IMR-90 (cell line): ENCODE data around the gene GABBR2. TPM values are rescaled to one million over a fixed set of nuclear protein-coding genes. Genes with fewer than 3 reads are reported as not detected.

Experiments used
- ATAC-seq: fragments of 200-7000 bp; cut with Tn5 transposase; 2 replicates; pipeline ENCODE4 v1.9.1; 2020; ENCODE audit warnings: low read depth, mild to moderate bottlenecking, moderate library complexity
- BruUV-seq: library from RNA; stranded (reverse); fragments of 400-500 nt; replicated peaks from 2 replicates; lab custom pipeline; 2021; lab: Mats Ljungman, UMichigan
- CTCF ChIA-PET: fragments of 300-600 bp; formaldehyde crosslinking; extraction: SDS; loops from one replicate; lab custom pipeline; 2021; ENCODE audit warnings: antibody characterized with exemption; lab: Yijun Ruan, JAX
- POLR2A ChIA-PET: fragments of 300-600 bp; sonication (Branson Sonifier 250); formaldehyde crosslinking; loops from one replicate; lab custom pipeline; 2022; ENCODE audit warnings: antibody characterized with exemption; ENCODE audit not compliant: unreplicated experiment; lab: Charles Lee
- DNase-seq: peaks from one replicate; pipeline ENCODE4 v3.0.0; 2013
- H2AFZ ChIP-seq: replicated peaks from 2 replicates; pipeline ENCODE3; 2013; ENCODE audit warnings: low read length, mild to moderate bottlenecking; ENCODE audit not compliant: poor library complexity
- H2AK5ac ChIP-seq: 2 replicates; pipeline ENCODE4 v1.6.1; 2013; ENCODE audit warnings: low read depth, low read length, inconsistent platforms
- H2AK9ac ChIP-seq: replicated peaks from 2 replicates; pipeline ENCODE3; 2013; ENCODE audit warnings: mild to moderate bottlenecking, low read depth, low read length, moderate library complexity; ENCODE audit not compliant: poor library complexity
- H2BK120ac ChIP-seq: 2 replicates; pipeline ENCODE4 v1.6.1; 2013; ENCODE audit warnings: low read depth, low read length, inconsistent platforms
- H2BK15ac ChIP-seq: 3 replicates; pipeline ENCODE4 v1.6.1; 2013; ENCODE audit warnings: low read depth, low read length, inconsistent platforms
- H2BK20ac ChIP-seq: 2 replicates; pipeline ENCODE4 v1.6.1; 2013; ENCODE audit warnings: low read depth, mild to moderate bottlenecking, inconsistent platforms, low read length, moderate library complexity
- H2BK5ac ChIP-seq: 2 replicates; pipeline ENCODE4 v1.6.1; 2013; ENCODE audit warnings: mild to moderate bottlenecking, low read depth, low read length, inconsistent platforms; ENCODE audit not compliant: poor library complexity, severe bottlenecking
- H3K14ac ChIP-seq: replicated peaks from 2 replicates; pipeline ENCODE4 v1.6.1; 2013; ENCODE audit warnings: low read depth, low read length, inconsistent platforms
- H3K18ac ChIP-seq: 2 replicates; pipeline ENCODE4 v1.6.1; 2013; ENCODE audit warnings: low read depth, low read length, control low read depth
- H3K23ac ChIP-seq: 2 replicates; pipeline ENCODE4 v1.6.1; 2013; ENCODE audit warnings: low read depth, low read length, inconsistent platforms
- H3K27ac ChIP-seq: 2 replicates; pipeline ENCODE4 v1.5.1; 2013; ENCODE audit warnings: mild to moderate bottlenecking, control low read depth, low read length; ENCODE audit not compliant: insufficient read depth
- H3K27me3 ChIP-seq: 2 replicates; pipeline ENCODE4 v1.6.1; 2013; ENCODE audit warnings: low read length; ENCODE audit not compliant: control insufficient read depth, insufficient read depth
- H3K36me3 ChIP-seq: 2 replicates; pipeline ENCODE4 v1.6.1; 2013; ENCODE audit warnings: low read length, mixed read lengths; ENCODE audit not compliant: control insufficient read depth, insufficient read depth
- H3K4ac ChIP-seq: 2 replicates; pipeline ENCODE4 v1.6.1; 2013; ENCODE audit warnings: low read depth, low read length, inconsistent platforms
- H3K4me1 ChIP-seq: 2 replicates; pipeline ENCODE4 v1.6.1; 2013; ENCODE audit warnings: low read length, mixed read lengths; ENCODE audit not compliant: control insufficient read depth, insufficient read depth
- H3K4me2 ChIP-seq: 2 replicates; pipeline ENCODE4 v1.6.1; 2013; ENCODE audit warnings: low read depth, mild to moderate bottlenecking, control low read depth, low read length, moderate library complexity
- H3K4me3 ChIP-seq: 2 replicates; pipeline ENCODE4 v1.5.1; 2013; ENCODE audit warnings: low read depth, mild to moderate bottlenecking, control low read depth, low read length, moderate library complexity; ENCODE audit not compliant: insufficient read depth
- H3K56ac ChIP-seq: 2 replicates; pipeline ENCODE4 v1.6.1; 2013; ENCODE audit warnings: low read length, inconsistent platforms; ENCODE audit not compliant: insufficient read depth; ENCODE audit errors: extremely low read depth
- H3K79me1 ChIP-seq, 2 experiments: 2 replicates each; pipeline ENCODE4 v1.6.1; 2013; ENCODE audit warnings: low read length in 2 of 2, inconsistent platforms in 1 of 2, low read depth in 1 of 2
- H3K9ac ChIP-seq: 2 replicates; pipeline ENCODE4 v1.6.1; 2013; ENCODE audit warnings: low read depth, low read length, control low read depth
- H3K9me1 ChIP-seq: 2 replicates; pipeline ENCODE4 v1.6.1; 2013; ENCODE audit warnings: low read length, inconsistent platforms; ENCODE audit not compliant: insufficient read depth
- H3K9me3 ChIP-seq: 2 replicates; pipeline ENCODE4 v1.6.1; 2013; ENCODE audit warnings: low read length; ENCODE audit not compliant: control insufficient read depth, insufficient read depth
- H4K20me1 ChIP-seq: 2 replicates; pipeline ENCODE4 v1.6.1; 2013; ENCODE audit warnings: low read length, inconsistent platforms; ENCODE audit not compliant: insufficient read depth
- H4K5ac ChIP-seq: 2 replicates; pipeline ENCODE4 v1.6.1; 2013; ENCODE audit warnings: mild to moderate bottlenecking, low read depth, low read length, control low read depth
- H4K8ac ChIP-seq, 2 experiments: 2 replicates each; pipeline ENCODE4 v1.6.1; 2013; ENCODE audit warnings: low read depth in 2 of 2, low read length in 2 of 2, control low read depth in 1 of 2, inconsistent platforms in 1 of 2
- H4K91ac ChIP-seq: 2 replicates; pipeline ENCODE4 v1.6.1; 2013; ENCODE audit warnings: low read depth, low read length, inconsistent platforms; ENCODE audit not compliant: insufficient read depth
- FOS ChIP-seq: fragments of 150-350 bp; IDR thresholded peaks from 2 replicates; pipeline ENCODE4 v1.6.1; 2016; ENCODE audit warnings: low read depth, low read length
- MAZ ChIP-seq: IDR thresholded peaks from 2 replicates; pipeline ENCODE4 v1.6.1; 2012; ENCODE audit warnings: low read depth, mild to moderate bottlenecking, low read length, improper control_type of control experiment, moderate library complexity, borderline replicate concordance
- RAD21 ChIP-seq: IDR thresholded peaks from 2 replicates; pipeline ENCODE4 v1.6.1; 2012; ENCODE audit warnings: low read length, improper control_type of control experiment
- RCOR1 ChIP-seq: IDR thresholded peaks from 2 replicates; pipeline ENCODE4 v1.6.1; 2012; ENCODE audit warnings: mild to moderate bottlenecking, low read length, improper control_type of control experiment; ENCODE audit not compliant: insufficient replicate concordance
- dilution Hi-C: fragments of 300-500 bp; cut with HindIII; formaldehyde crosslinking; loops from one replicate; pipeline ENCODE4 v1.14.3; 2018; ENCODE audit warnings: low sequenced_read_pairs; ENCODE audit not compliant: unreplicated experiment
- in situ Hi-C: fragments of 300-500 bp; cut with MboI; formaldehyde crosslinking; loops from 3 replicates; pipeline ENCODE4 v1.14.3; 2019; ENCODE audit warnings: low sequenced_read_pairs, inconsistent platforms, mixed read lengths
- intact Hi-C: fragments of 100-400 bp; cut with micrococcal nuclease; formaldehyde crosslinking; loops from 2 replicates; pipeline ENCODE4 v1.10.0; 2022
- polyA plus RNA-seq, 3 experiments: library from polyadenylated mRNA; depleted of rRNA; stranded (reverse); fragments of >200 nt; gene quantifications; 2 replicates each; pipeline ENCODE4 v1.2.3, GENCODE V29; 2012; ENCODE audit warnings: low replicate concordance in 1 of 3
- total RNA-seq: library from RNA; depleted of rRNA; stranded (reverse); fragments of >200 nt; gene quantifications from 2 replicates; pipeline ENCODE4 v1.2.3, GENCODE V29; 2012

The GABBR2 gene
- total and polyA plus RNA-seq, 2 of the 4 experiments (the other 2 are of a cell fraction) = 14.2 to 20.3 TPM

DNA sequence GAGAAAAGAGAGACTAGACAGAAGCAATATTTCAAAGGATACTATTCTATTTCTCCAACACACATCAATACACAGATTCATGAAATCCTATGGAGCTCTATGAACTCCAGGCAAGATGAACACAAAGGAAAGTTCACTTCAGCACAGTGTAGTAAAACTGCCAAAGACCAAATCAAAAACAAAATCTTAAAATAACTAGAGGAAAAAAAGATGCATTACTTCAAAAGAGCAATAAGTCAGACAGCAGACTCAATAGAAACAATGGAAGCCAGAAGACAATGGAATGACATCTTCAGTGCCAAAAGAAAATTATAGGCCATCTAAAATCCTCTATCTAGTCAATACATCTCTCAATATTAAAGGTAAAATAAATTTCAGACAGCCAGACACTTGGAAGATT is 248.0 kb downstream of the GABBR2 start:
- dilution Hi-C loops = no loop called here
- Histone ChIP-seq H3K4me2 (no peak overlapping the region), H3K9me3 (peaks cover 9% of the 10 kb centered on the region), H3K23ac (no peak overlapping the region), H2BK15ac (no peak overlapping the region), H3K4me1 (peaks cover 1% of the 10 kb centered on the region; the same call in 1 of the 2 replicates), H3K9ac (no peak overlapping the region), H3K79me1 (0 out of 4 replicates have a peak, but pooled peaks cover 0 to 3% of the 10 kb centered on the region in 2 experiments), H3K9me1 (no peaks in the 10 kb centered on the region), H3K4me3 (no peak overlapping the region), H4K8ac (no peak overlapping the region), H2BK20ac (no peak overlapping the region), H3K18ac (no peak overlapping the region), H3K27ac (no peak overlapping the region), H2BK5ac (no peak overlapping the region), H3K14ac (no peak overlapping the region), H3K56ac (no peak overlapping the region), H4K5ac (no peak overlapping the region), H2AK5ac (no peak overlapping the region), H2BK120ac (no peak overlapping the region), H2AK9ac (no peak overlapping the region), H3K27me3 (no peaks in the 10 kb centered on the region), H3K4ac (no peak overlapping the region), H3K36me3 (peaks cover 6% of the 10 kb centered on the region; the same call in 1 of the 2 replicates), H2AFZ (no peak overlapping the region), H4K91ac (no peak overlapping the region), H4K20me1 (no peaks in the 10 kb centered on the region)
- no peak for DNase-seq
- no TSS peak for BruUV-seq
- CTCF ChIA-PET = no interaction called here
- in situ Hi-C loops = no loop called here
- POLR2A ChIA-PET = no interaction called here
- intact Hi-C loops = no loop called here
- no peak for ATAC-seq
- TF ChIP-seq MAZ = no peak
- TF ChIP-seq RCOR1 = no peak
- TF ChIP-seq FOS = no peak
- TF ChIP-seq RAD21 = no peak
